Measurements from ENCODE around the gene TRPV5. TPM values are rescaled to one million over a fixed set of nuclear protein-coding genes. Genes with fewer than 3 reads are reported as not detected.

TRPV5 gene
- polyA plus RNA-seq, 2 of the 4 experiments (the other 2 are of a cell fraction): not detected

DNA sequence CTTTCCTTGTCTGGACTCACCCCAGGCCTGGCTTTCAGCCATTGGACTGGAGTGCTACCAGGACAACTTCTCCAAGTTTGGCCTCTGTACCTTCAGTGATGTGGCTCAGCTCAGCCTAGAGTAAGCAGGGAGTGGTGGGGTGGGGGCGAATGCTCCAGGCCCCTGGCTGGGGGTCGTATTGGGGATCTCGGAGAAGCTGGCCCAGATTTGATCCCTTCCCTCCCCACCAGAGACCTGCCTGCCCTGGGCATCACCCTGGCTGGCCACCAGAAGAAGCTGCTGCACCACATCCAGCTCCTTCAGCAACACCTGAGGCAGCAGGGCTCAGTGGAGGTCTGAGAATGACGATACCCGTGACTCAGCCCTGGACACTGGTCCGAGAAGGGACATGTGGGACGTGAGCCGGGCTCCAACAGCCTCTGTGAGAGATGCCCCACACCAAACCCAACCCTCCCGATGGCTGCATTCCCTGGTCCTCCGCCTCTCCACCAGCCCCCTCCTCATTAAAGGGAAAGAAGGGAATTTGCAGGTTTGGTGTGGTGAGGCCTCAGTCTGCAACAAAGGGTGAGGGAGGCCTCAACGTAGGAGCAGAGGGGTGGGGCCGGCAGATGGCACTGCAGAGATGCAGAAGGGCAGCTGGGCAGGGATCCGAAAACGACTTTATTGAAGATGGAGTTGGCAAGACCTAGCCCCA is 62.8 kb downstream of the TRPV5 start:
- Histone ChIP-seq H3K9me3 (no peaks in the 10 kb centered on the region), H3K4me2 (no peak overlapping the region), H3K27ac (no peak overlapping the region), H3K4me1 (no peaks in the 10 kb centered on the region), H3K4me3 (no peak overlapping the region)
- no peak for DNase-seq (ENCODE audit: low read depth in 1 of 2, low spot score in 1 of 2)
- CTCF ChIA-PET: interaction anchor here (1.6 to 4.0 kb wide), 2 partner anchors 16 to 45 kb away, joined by 3 to 18 read pairs; partner anchors contain the start of gene EPHB6
- POLR2A ChIA-PET: no interaction called here
- FAIRE-seq: no peak
- no peak for ATAC-seq
- WGBS (ENCODE audit: missing lambda C conversion rate): 42% methylated on average over 13 of the region's 14 CpGs
- TF ChIP-seq EHMT2 (IDR thresholded peaks at IDR 0.05; ENCODE audit: low read depth) (no peak), HOXA7 (CRISPR knock-in tag; IDR thresholded peaks at IDR 0.05) (no peak), CEBPB (IDR thresholded peaks at IDR 0.05) (no peak), BHLHE40 (IDR thresholded peaks at IDR 0.05; ENCODE audit: low read depth, low read length) (no peak), NFE2L2 (conservative IDR thresholded peaks at IDR 0.05; ENCODE audit: low read length) (no peak), ZNF302 (CRISPR knock-in tag; IDR thresholded peaks at IDR 0.05) (no peak), NPAS2 (CRISPR knock-in tag; IDR thresholded peaks at IDR 0.05; ENCODE audit: borderline replicate concordance) (no peak), HDAC2 (IDR thresholded peaks at IDR 0.05) (no peak), MAFK (IDR thresholded peaks at IDR 0.05; ENCODE audit: partially characterized antibody) (no peak), KDM1A (IDR thresholded peaks at IDR 0.05; ENCODE audit: low read depth) (no peak), SMC3 (IDR thresholded peaks at IDR 0.05) (no peak)
- TF ChIP-seq, protein P1, sequence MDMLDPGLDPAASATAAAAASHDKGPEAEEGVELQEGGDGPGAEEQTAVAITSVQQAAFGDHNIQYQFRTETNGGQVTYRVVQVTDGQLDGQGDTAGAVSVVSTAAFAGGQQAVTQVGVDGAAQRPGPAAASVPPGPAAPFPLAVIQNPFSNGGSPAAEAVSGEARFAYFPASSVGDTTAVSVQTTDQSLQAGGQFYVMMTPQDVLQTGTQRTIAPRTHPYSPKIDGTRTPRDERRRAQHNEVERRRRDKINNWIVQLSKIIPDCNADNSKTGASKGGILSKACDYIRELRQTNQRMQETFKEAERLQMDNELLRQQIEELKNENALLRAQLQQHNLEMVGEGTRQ (IDR thresholded peaks at IDR 0.05): no peak

DNA sequence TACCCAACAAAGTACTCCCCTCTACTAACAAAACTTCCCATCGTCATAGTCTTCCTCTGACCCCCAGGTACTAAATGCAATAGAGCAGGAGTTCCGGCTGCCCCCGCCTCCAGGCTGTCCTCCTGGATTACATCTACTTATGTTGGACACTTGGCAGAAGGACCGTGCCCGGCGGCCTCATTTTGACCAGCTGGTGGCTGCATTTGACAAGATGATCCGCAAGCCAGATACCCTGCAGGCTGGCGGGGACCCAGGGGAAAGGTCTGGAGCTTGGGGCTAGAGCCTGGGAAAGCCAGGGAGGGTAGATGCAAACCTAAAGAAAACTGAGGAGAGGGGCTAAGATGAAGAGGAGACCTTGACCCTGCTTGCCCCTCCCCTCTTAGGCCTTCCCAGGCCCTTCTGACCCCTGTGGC is 63.4 kb downstream of the TRPV5 start:
- H3K4me1 ChIP-seq: no peaks in the 10 kb centered on the region
- POLR2A ChIA-PET: no interaction called here
- TF ChIP-seq ZFP36 (IDR thresholded peaks at IDR 0.05; ENCODE audit: borderline replicate concordance, partially characterized antibody) (peak; percentile 71), MYC (IDR thresholded peaks at IDR 0.05; ENCODE audit: borderline replicate concordance, low read length) (no peak)
- WGBS (ENCODE audit: missing lambda C conversion rate): 55% methylated on average over 8 of the region's 8 CpGs
- no peak for ATAC-seq
- DNase-seq (ENCODE audit: low read depth in 1 of 2, low spot score in 1 of 2): no peak
- no peak overlapping the region for H3K4me2 ChIP-seq
- no peak overlapping the region for H3K4me3 ChIP-seq
- H3K27ac ChIP-seq: no peak overlapping the region
- CTCF ChIA-PET: interaction anchor here (1.6 to 4.0 kb wide), 2 partner anchors 15 to 46 kb away, joined by 3 to 18 read pairs; partner anchors contain the start of gene EPHB6
- H3K9me3 ChIP-seq: no peaks in the 10 kb centered on the region
- FAIRE-seq: no peak

DNA sequence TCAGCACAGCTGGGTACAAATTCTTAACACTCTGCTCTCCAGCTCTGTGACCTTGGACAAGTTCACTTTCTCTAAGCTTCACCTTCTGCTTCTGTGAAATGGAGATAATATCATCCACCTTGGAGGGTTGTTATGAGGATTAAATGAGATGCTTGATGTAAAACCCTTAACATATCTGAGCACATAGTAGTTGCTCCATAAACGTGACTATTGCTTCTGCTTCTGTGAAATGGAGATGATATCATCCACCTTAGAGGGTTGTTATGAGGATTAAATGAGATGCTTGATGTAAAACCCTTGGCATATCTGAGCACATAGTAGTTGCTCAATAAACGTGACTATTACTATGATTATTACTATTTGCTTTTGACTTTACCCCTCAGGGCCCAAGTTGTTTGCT is 64.1 kb downstream of the TRPV5 start:
- H3K27ac ChIP-seq: no peak overlapping the region
- 4% methylated on average over 2 of the region's 2 CpGs for WGBS (ENCODE audit: missing lambda C conversion rate)
- CTCF ChIA-PET: interaction anchor here (0.9 to 1.3 kb wide), 2 partner anchors 15 to 346 kb away, joined by 4 to 5 read pairs; partner anchors contain the start of gene EPHB6
- TF ChIP-seq HOXA7 (CRISPR knock-in tag; IDR thresholded peaks at IDR 0.05): no peak
- TF ChIP-seq HEYL (CRISPR knock-in tag; IDR thresholded peaks at IDR 0.05): no peak
- TF ChIP-seq ZC3H11A (IDR thresholded peaks at IDR 0.05): no peak
- TF ChIP-seq, protein P2, sequence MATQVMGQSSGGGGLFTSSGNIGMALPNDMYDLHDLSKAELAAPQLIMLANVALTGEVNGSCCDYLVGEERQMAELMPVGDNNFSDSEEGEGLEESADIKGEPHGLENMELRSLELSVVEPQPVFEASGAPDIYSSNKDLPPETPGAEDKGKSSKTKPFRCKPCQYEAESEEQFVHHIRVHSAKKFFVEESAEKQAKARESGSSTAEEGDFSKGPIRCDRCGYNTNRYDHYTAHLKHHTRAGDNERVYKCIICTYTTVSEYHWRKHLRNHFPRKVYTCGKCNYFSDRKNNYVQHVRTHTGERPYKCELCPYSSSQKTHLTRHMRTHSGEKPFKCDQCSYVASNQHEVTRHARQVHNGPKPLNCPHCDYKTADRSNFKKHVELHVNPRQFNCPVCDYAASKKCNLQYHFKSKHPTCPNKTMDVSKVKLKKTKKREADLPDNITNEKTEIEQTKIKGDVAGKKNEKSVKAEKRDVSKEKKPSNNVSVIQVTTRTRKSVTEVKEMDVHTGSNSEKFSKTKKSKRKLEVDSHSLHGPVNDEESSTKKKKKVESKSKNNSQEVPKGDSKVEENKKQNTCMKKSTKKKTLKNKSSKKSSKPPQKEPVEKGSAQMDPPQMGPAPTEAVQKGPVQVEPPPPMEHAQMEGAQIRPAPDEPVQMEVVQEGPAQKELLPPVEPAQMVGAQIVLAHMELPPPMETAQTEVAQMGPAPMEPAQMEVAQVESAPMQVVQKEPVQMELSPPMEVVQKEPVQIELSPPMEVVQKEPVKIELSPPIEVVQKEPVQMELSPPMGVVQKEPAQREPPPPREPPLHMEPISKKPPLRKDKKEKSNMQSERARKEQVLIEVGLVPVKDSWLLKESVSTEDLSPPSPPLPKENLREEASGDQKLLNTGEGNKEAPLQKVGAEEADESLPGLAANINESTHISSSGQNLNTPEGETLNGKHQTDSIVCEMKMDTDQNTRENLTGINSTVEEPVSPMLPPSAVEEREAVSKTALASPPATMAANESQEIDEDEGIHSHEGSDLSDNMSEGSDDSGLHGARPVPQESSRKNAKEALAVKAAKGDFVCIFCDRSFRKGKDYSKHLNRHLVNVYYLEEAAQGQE (IDR thresholded peaks at IDR 0.05): no peak
- TF ChIP-seq FOXS1 (CRISPR knock-in tag; IDR thresholded peaks at IDR 0.05): no peak
- no peak for TF ChIP-seq SMC3 (IDR thresholded peaks at IDR 0.05)
- TF ChIP-seq TP53 (CRISPR knock-in tag; IDR thresholded peaks at IDR 0.05): no peak
- no peak for TF ChIP-seq HOXB5 (CRISPR knock-in tag; IDR thresholded peaks at IDR 0.05)
- no peak for TF ChIP-seq FOSL2 (IDR thresholded peaks at IDR 0.05)
- no peak for TF ChIP-seq FOSL2 (CRISPR knock-in tag; IDR thresholded peaks at IDR 0.05)
- TF ChIP-seq JUN (IDR thresholded peaks at IDR 0.05): no peak
- TF ChIP-seq KDM1A (IDR thresholded peaks at IDR 0.05; ENCODE audit: low read depth): no peak
- H3K4me2 ChIP-seq: no peak overlapping the region
- ATAC-seq: no peak
- POLR2A ChIA-PET: no interaction called here
- no peak overlapping the region for H3K4me3 ChIP-seq
- no peaks in the 10 kb centered on the region for H3K4me1 ChIP-seq
- no peak for FAIRE-seq
- no peaks in the 10 kb centered on the region for H3K9me3 ChIP-seq
- DNase-seq (ENCODE audit: low read depth in 1 of 2, low spot score in 1 of 2): no peak

Data from A549 (cell line).